HG02870 (cell line): ENCODE results near the gene KRTAP10-11.
"Not testable (repeated sequence)": the region's sequence is repeated elsewhere in the genome, so short reads cannot be mapped to it uniquely, and the experiment has no call there.

ENCODE experiments used
- ATAC-seq: cut with Tn5 transposase; IDR thresholded peaks from one replicate; pipeline ENCODE4 v1.9.1; 2021; ENCODE audit warnings: mild to moderate bottlenecking, moderate library complexity; ENCODE audit not compliant: unreplicated experiment

Gene KRTAP10-11

GRCh38 chr21:44614961-44615391 lies 31.2 kb upstream of the KRTAP10-11 start:
- no peak for ATAC-seq

- ATAC-seq: no peak
These were observed 30.7 kb upstream of the KRTAP10-11 start for GRCh38 chr21:44615466-44615865.

- no peak for ATAC-seq
These were observed 30.2 kb upstream of the KRTAP10-11 start for GRCh38 chr21:44615911-44616590.

GRCh38 chr21:44616591-44616926 lies 29.7 kb upstream of the KRTAP10-11 start:
- ATAC-seq: no peak

- ATAC-seq: no peak
These were observed 29.1 kb upstream of the KRTAP10-11 start for GRCh38 chr21:44617071-44617501.

- ATAC-seq: no peak
These were observed 27.7 kb upstream of the KRTAP10-11 start for GRCh38 chr21:44618504-44618903.

- ATAC-seq: no peak
These were observed 27.3 kb upstream of the KRTAP10-11 start for GRCh38 chr21:44618909-44619308.

GRCh38 chr21:44619886-44620285 lies 26.3 kb upstream of the KRTAP10-11 start:
- no peak for ATAC-seq

GRCh38 chr21:44623575-44623974 lies 22.6 kb upstream of the KRTAP10-11 start:
- no peak for ATAC-seq

GRCh38 chr21:44625756-44626155 lies 20.5 kb upstream of the KRTAP10-11 start:
- ATAC-seq: no peak

GRCh38 chr21:44626262-44626661 lies 20.0 kb upstream of the KRTAP10-11 start:
- ATAC-seq: no peak

- no peak for ATAC-seq
These were observed 19.5 kb upstream of the KRTAP10-11 start, which contains the start of gene KRTAP10-9 for GRCh38 chr21:44626673-44627143. TSS of gene KRTAP10-9 (plus strand) at chr21:44627093. CDS start at chr21:44627172, 79 bp downstream.

GRCh38 chr21:44627181-44627822 lies 18.9 kb upstream of the KRTAP10-11 start:
- not testable (repeated sequence) for ATAC-seq

- not testable (repeated sequence) for ATAC-seq
These were observed 18.4 kb upstream of the KRTAP10-11 start for GRCh38 chr21:44627831-44628233.

- ATAC-seq: no peak
These were observed 17.4 kb upstream of the KRTAP10-11 start for GRCh38 chr21:44628707-44629391.

- no peak for ATAC-seq
These were observed 15.8 kb upstream of the KRTAP10-11 start for GRCh38 chr21:44630440-44630839.

GRCh38 chr21:44632067-44632466 lies 14.1 kb upstream of the KRTAP10-11 start:
- no peak for ATAC-seq

GRCh38 chr21:44636209-44637017 lies 9.8 kb upstream of the KRTAP10-11 start:
- no peak for ATAC-seq

GRCh38 chr21:44637018-44637850 lies 9.0 kb upstream of the KRTAP10-11 start, which contains the start of gene KRTAP10-10:
TSS of gene KRTAP10-10 (plus strand) at chr21:44637356. CDS start at chr21:44637418, 62 bp downstream.
- ATAC-seq: no peak

- ATAC-seq: not testable (repeated sequence)
These were observed 8.3 kb upstream of the KRTAP10-11 start for GRCh38 chr21:44637851-44638348.
